Dorsolateral prefrontal cortex (tissue), 118 donors: Measurements from ENCODE around the gene DCN. TPM values are rescaled to one million over a fixed set of nuclear protein-coding genes. Genes with fewer than 3 reads are reported as not detected.

Experiments
- total RNA-seq, 120 experiments: library from RNA; stranded (reverse); gene quantifications; one replicate each; pipeline versions ENCODE4 v1.2.3 to v1.2.4, GENCODE V29; 2022

DCN gene
- total RNA-seq, 120 experiments from 2014 or later = 21.3 to 168 (median 51.8) TPM

Other genes starting within 250 kb of the DCN start
- gene CCER1, start 227.6 kb downstream of the DCN start, total RNA-seq = not detected
- not detected for gene EPYC, start 177.8 kb downstream of the DCN start, total RNA-seq
- under 1 TPM in 2 of 120 experiments, not detected in 118; 0.32 to 0.52 TPM for gene KERA, start 124.8 kb downstream of the DCN start, total RNA-seq
- gene LUM, start 71.3 kb downstream of the DCN start, total RNA-seq = 1 to 10 TPM in 64 of 120 experiments, under 1 TPM in 46, not detected in 10; 0.23 to 4.6 (median 1.2) TPM